ENCODE data around the gene EXOC6. TPM values are rescaled to one million over a fixed set of nuclear protein-coding genes. Genes with fewer than 3 reads are reported as not detected.

EXOC6 gene, protein sequence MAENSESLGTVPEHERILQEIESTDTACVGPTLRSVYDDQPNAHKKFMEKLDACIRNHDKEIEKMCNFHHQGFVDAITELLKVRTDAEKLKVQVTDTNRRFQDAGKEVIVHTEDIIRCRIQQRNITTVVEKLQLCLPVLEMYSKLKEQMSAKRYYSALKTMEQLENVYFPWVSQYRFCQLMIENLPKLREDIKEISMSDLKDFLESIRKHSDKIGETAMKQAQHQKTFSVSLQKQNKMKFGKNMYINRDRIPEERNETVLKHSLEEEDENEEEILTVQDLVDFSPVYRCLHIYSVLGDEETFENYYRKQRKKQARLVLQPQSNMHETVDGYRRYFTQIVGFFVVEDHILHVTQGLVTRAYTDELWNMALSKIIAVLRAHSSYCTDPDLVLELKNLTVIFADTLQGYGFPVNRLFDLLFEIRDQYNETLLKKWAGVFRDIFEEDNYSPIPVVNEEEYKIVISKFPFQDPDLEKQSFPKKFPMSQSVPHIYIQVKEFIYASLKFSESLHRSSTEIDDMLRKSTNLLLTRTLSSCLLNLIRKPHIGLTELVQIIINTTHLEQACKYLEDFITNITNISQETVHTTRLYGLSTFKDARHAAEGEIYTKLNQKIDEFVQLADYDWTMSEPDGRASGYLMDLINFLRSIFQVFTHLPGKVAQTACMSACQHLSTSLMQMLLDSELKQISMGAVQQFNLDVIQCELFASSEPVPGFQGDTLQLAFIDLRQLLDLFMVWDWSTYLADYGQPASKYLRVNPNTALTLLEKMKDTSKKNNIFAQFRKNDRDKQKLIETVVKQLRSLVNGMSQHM
- total RNA-seq, result 10 to 100 TPM in 5 of 9 donors, 1 to 10 TPM in 4; 7.8 to 12.3 (median 10.0) TPM
- polyA plus RNA-seq, result 1 to 10 TPM; 5.8 to 6.7 TPM
- long read RNA-seq, donor 1, partial matches to known transcripts, result 3 of 10 reads
- long read RNA-seq, donor 1, other reads (novel, unspliced or antisense), result 3 of 10 reads
- long read RNA-seq, donor 2, partial matches to known transcripts, result 2 of 10 reads
- long read RNA-seq, donor 2, other reads (novel, unspliced or antisense), result 1 of 10 reads
- long read RNA-seq, donor 3, partial matches to known transcripts, result 2 of 8 reads
- long read RNA-seq, donor 3, other reads (novel, unspliced or antisense), result 4 of 8 reads

DNA sequence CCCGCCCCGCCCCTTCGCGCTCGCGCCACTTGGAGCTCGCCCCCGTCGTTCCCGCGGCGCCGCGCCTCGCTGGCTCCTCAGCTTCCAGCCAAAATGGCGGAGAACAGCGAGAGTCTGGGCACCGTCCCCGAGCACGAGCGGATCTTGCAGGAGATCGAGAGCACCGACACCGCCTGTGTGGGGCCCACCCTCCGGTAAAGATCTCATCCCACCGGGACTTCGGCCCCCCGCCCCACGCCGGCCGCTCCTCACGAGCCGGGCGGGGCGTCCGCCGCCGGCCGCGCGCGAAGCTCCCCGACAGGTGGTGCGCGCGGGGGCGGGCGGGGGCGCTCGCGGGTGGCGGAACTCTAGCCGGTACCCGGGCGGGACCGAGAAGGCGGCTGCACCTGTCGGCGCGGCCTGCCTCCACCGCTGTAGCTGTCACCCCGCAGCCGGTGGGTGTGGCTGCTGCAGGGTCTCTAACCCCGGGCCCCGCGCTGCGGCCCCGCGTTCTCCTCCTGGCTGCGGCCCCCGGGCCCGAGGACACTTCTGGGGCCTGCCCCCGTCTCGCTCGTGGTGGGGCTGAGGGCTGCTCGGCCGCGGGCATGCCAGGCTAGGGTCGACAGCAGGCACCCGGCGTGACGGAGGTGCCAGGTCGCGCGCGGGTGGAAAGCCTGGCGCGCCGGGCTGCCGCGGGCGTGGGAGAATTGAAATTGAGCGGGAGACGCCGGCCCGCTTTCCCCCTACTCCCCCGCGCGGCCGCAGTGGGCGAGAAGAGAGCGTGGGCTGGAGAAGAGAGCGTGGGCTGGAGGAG, at the start of gene EXOC6:
TSS of gene EXOC6 (plus strand) at position 80 of the 793 bp plus-strand sequence. CDS start at position 94, 14 bp downstream.
- peaks cover 0 to 42% (median 10%) of the 10 kb centered on the region in 12 donors for H3K4me1 ChIP-seq
- no peaks in the 10 kb centered on the region for H3K36me3 ChIP-seq
- DNase-seq, result peak; percentile 85 to 91 (median 87)
- ATAC-seq, result peak; percentile 69 to 93 (median 90)
- intact Hi-C loops (cut with DNase I), result loop anchor here in 6 of 10 donors (5.0 to 10.0 kb wide), 3 partner anchors 34 to 254 kb away; partner anchors contain the start of gene KIF11 (in 3 of the 6)
- no peaks in the 10 kb centered on the region for H3K27me3 ChIP-seq
- H3K4me3 ChIP-seq, result peak within 1 kb of the TSS; percentile 71 to 100 (median 98)
- WGBS, 4 donors, result 1 to 2% (median 1%) methylated on average over 23 to 103 of the region's 103 CpGs
- no peak for TF ChIP-seq POLR2A (IDR thresholded peaks at IDR 0.05)
- TF ChIP-seq, protein P1, sequence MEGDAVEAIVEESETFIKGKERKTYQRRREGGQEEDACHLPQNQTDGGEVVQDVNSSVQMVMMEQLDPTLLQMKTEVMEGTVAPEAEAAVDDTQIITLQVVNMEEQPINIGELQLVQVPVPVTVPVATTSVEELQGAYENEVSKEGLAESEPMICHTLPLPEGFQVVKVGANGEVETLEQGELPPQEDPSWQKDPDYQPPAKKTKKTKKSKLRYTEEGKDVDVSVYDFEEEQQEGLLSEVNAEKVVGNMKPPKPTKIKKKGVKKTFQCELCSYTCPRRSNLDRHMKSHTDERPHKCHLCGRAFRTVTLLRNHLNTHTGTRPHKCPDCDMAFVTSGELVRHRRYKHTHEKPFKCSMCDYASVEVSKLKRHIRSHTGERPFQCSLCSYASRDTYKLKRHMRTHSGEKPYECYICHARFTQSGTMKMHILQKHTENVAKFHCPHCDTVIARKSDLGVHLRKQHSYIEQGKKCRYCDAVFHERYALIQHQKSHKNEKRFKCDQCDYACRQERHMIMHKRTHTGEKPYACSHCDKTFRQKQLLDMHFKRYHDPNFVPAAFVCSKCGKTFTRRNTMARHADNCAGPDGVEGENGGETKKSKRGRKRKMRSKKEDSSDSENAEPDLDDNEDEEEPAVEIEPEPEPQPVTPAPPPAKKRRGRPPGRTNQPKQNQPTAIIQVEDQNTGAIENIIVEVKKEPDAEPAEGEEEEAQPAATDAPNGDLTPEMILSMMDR (IDR thresholded peaks at IDR 0.05), result peak in 5 of 12 donors; percentile 7 to 29 (median 13)
- peaks cover 0 to 4% (median 0%) of the 10 kb centered on the region in 12 donors for H3K9me3 ChIP-seq
- peak within 1 kb of the TSS; percentile 79 to 95 (median 90) for H3K27ac ChIP-seq

DNA sequence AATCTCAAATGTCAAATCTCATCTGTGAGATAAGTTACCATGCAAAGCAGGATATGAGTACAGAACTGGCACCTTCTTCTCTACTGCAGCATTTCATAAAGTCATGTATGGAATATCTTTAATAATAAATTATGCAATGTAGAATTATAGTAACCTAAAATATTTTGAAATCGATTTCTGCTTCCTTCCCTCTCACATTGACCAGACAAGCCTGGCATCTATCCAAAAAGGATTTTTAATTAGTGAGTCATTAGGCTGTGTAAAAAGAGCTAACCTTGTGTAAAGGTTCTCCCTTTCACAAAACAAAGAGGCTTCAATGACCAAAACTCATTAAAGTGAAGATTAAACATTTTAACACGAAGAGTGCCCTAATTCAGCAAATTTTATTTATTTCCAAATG, 48.8 kb upstream of the EXOC6 start:
- DNase-seq, result no peak
- intact Hi-C loops (cut with DNase I), result no loop called here
- Histone ChIP-seq H3K27me3 (peaks cover 0 to 2% (median 0%) of the 10 kb centered on the region in 9 donors), H3K27ac (no peak overlapping the region), H3K4me1 (peaks cover 0 to 5% (median 0%) of the 10 kb centered on the region in 12 donors), H3K9me3 (peaks cover 0 to 6% (median 0%) of the 10 kb centered on the region in 12 donors), H3K4me3 (no peak overlapping the region), H3K36me3 (no peaks in the 10 kb centered on the region)
- TF ChIP-seq POLR2A (IDR thresholded peaks at IDR 0.05), result no peak
- TF ChIP-seq, protein P1 (IDR thresholded peaks at IDR 0.05), result no peak
- 63 to 73% (median 71%) methylated on average over 2 of the region's 2 CpGs for WGBS, 4 donors
- no peak for ATAC-seq

DNA sequence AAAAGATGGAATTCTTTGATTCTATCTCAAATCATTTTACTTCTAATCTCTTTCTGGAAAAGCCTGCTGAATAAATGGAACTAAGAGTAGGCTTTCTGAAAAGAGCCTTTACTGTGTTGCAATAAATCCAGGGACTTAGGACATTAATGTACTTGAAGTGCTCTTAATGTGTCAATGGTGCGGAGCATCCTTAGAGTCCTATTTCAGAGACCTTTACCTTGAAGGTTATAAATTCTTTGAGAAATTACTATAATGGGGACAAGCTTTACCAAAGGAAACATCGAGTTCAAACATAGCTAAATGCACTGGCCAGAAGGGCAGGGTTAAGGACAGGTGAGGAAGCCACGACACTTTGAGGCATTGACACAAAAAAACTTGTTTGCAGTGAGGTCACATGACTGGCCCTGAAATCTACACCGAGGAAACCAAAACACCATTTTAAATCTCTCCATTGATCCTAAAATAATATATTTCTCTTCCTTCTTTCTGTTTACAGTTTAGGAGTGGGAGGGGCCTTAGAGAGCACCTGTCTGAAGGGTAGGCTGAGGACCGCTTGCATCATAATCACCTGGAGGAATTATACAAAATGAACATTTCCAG, 48.1 kb upstream of the EXOC6 start:
- Histone ChIP-seq H3K9me3 (peaks cover 0 to 6% (median 0%) of the 10 kb centered on the region in 12 donors), H3K27me3 (no peaks in the 10 kb centered on the region), H3K36me3 (no peaks in the 10 kb centered on the region), H3K27ac (no peak overlapping the region), H3K4me3 (no peak overlapping the region), H3K4me1 (peaks cover 0 to 5% (median 0%) of the 10 kb centered on the region in 12 donors)
- intact Hi-C loops (cut with DNase I), result no loop called here
- no peak for ATAC-seq
- DNase-seq, result no peak
- TF ChIP-seq POLR2A (IDR thresholded peaks at IDR 0.05), result no peak
- TF ChIP-seq, protein P1 (IDR thresholded peaks at IDR 0.05), result no peak
- WGBS, 4 donors, result 79 to 84% (median 81%) methylated on average over 5 of the region's 5 CpGs

Measured in heart left ventricle (tissue), 16 donors.